ENCODE results near the gene REV3L. TPM values are rescaled to one million over a fixed set of nuclear protein-coding genes. Genes with fewer than 3 reads are reported as not detected.

REV3L gene
- 19.5 and 22.7 TPM in 2 replicates for total RNA-seq
- 4.8 and 6.0 TPM in 2 replicates for polyA plus RNA-seq
- polyA plus RNA-seq (2011; cell fraction: cytosol; rRNA removed): 8.1 and 8.4 TPM in 2 replicates
- polyA plus RNA-seq (2011; cell fraction: nucleus; rRNA removed): 20.1 and 25.6 TPM in 2 replicates
- polyA plus RNA-seq (2012): 9.7 and 13.9 TPM in 2 replicates
- 16.8 and 18.9 TPM in 2 replicates for polyA minus RNA-seq
- polyA minus RNA-seq (2011; cell fraction: cytosol; rRNA and poly(A)+ RNA removed): 17.8 TPM
- polyA minus RNA-seq (2011; cell fraction: nucleus; rRNA and poly(A)+ RNA removed): 59.9 and 81.7 TPM in 2 replicates
- percentile 88 among the genes with signal in this experiment for Bru-seq, nascent RNA
- percentile 73 among the genes with signal in this experiment for BruChase-seq, experiment 1, labeled RNA remaining after a 6-hour chase
- percentile 81 among the genes with signal in this experiment for BruChase-seq, experiment 2, labeled RNA remaining after a 2-hour chase
- long read RNA-seq, partial matches to known transcripts: 2 of 9 reads
- long read RNA-seq, other reads (novel, unspliced or antisense): 7 of 9 reads

- no TSS peak for BruUV-seq (replicated peaks)
- Histone ChIP-seq H3K36me3 (ENCODE audit: control insufficient read depth in 2 of 2, extremely low read depth in 1 of 2, insufficient read depth in 2 of 2, low read length in 2 of 2) (no peaks in the 10 kb centered on the region), H3K4me2 (ENCODE audit: insufficient read depth, low read length) (peak within 1 kb of the TSS; percentile 91), H3K9ac (replicated peaks; ENCODE audit: extremely low read depth, insufficient read depth, low read length) (peak within 1 kb of the TSS; percentile 96), H3K27ac (ENCODE audit: insufficient read depth, low read depth, low read length) (peak within 1 kb of the TSS; percentile 97), H3K4me1 (ENCODE audit: control insufficient read depth, extremely low read depth, insufficient read depth, low read length) (peaks cover 33% of the 10 kb centered on the region), H2AFZ (ENCODE audit: low read depth, low read length) (peak within 1 kb of the TSS; percentile 59), H3K79me2 (ENCODE audit: control insufficient read depth, insufficient read depth, low read length) (peaks cover 55% of the 10 kb centered on the region), H3K4me3 (replicated peaks in 1 of 3; ENCODE audit: insufficient read depth in 1 of 3, low read depth in 1 of 3, low read length in 3 of 3) (peak within 1 kb of the TSS; percentile 62 to 85 (median 67)), H3K9me1 (replicated peaks; ENCODE audit: control insufficient read depth, extremely low read depth, insufficient read depth, low read length) (no peaks in the 10 kb centered on the region), H4K20me1 (replicated peaks; ENCODE audit: control insufficient read depth, extremely low read depth, insufficient read depth, low read length) (no peaks in the 10 kb centered on the region), H3K27me3 (ENCODE audit: control insufficient read depth in 2 of 2, insufficient read depth in 2 of 2, low read length in 2 of 2) (no peaks in the 10 kb centered on the region), H3K9me3 (replicated peaks; ENCODE audit: control insufficient read depth, insufficient read depth, low read length) (no peaks in the 10 kb centered on the region)
- FAIRE-seq (peak; percentile 42), DNase-seq (ENCODE audit: low read depth, low spot score) (peak; percentile 86)
- CTCF ChIA-PET: interaction anchor here (0.6 to 3.1 kb wide), 7 partner anchors 69 to 224 kb away, joined by 3 to 20 read pairs (median 4); partner anchors contain the start of gene TRAF3IP2
- POLR2A ChIA-PET: interaction anchor here (0.6 to 1.4 kb wide), 8 partner anchors 27 to 802 kb away, joined by 3 to 11 read pairs (median 3); a partner anchor contains a TSS
- no peak for TF ChIP-seq CTCF (IDR thresholded peaks at IDR 0.05; ENCODE audit: extremely low read depth in 1 of 2, insufficient read depth in 1 of 2, low read depth in 1 of 2, low read length in 2 of 2)
- TF ChIP-seq POLR2A (IDR thresholded peaks at IDR 0.05; ENCODE audit: low read depth, low read length): peak; percentile 61
- peak; percentile 20 for TF ChIP-seq JUN (IDR thresholded peaks at IDR 0.05; ENCODE audit: borderline replicate concordance, insufficient read depth, insufficient read length, low read depth)
- peak; percentile 14 for TF ChIP-seq POLR2AphosphoS5 (IDR thresholded peaks at IDR 0.05; ENCODE audit: insufficient read depth, low read depth, low read length)
- TF ChIP-seq MAX (IDR thresholded peaks at IDR 0.05; ENCODE audit: insufficient read depth, insufficient read length): no peak
- dilution Hi-C loops (cut with MboI; ENCODE audit: extremely low pct_ligation_motif_present, low sequenced_read_pairs) (no loop called here), intact Hi-C loops (cut with micrococcal nuclease) (loop anchor here (1.0 to 5.0 kb wide), 8 partner anchors 69 to 560 kb away; partner anchors contain the start of gene FYN)
Observed at GRCh38 chr6:111482959-111483735, at the start of gene REV3L. Gene REV3L, minus strand, starts transcription at chr6:111483218. Its CDS starts 330 bp downstream, at chr6:111482888.

Measured in endothelial cell of umbilical vein (primary cell).